ENCODE measurements around the gene MDP1. TPM values are rescaled to one million over a fixed set of nuclear protein-coding genes. Genes with fewer than 3 reads are reported as not detected.

MDP1 gene
- total and polyA plus RNA-seq, 10 of the 15 experiments (the other 5 are each of a cell fraction or from before 2014, with no cell fraction given) = 10.4 to 45.8 (median 23.5) TPM

- CTCF ChIA-PET = interaction anchor here (1.0 to 12.3 kb wide), 4 partner anchors 60 to 95 kb away, joined by 3 to 368 read pairs (median 6); partner anchors contain the start of genes CIDEB, DHRS1 and NOP9
- ATAC-seq = no peak
- no peak overlapping the region for H3K27ac ChIP-seq (ENCODE audit: control insufficient read depth, insufficient read depth)
- H3K4me3 ChIP-seq = no peak overlapping the region
- intact Hi-C loops (cut with micrococcal nuclease; ENCODE audit: unreplicated experiment) (no loop called here), in situ Hi-C loops (cut with MboI) (no loop called here)
- H3K36me3 ChIP-seq (ENCODE audit: control insufficient read depth in 2 of 2, insufficient read depth in 2 of 2, low read length in 1 of 2) = peaks cover 11 to 52% of the 10 kb centered on the region in 2 experiments
- no peak overlapping the region for H3K4me2 ChIP-seq (ENCODE audit: control insufficient read depth, insufficient read depth)
- H4K20me1 ChIP-seq (ENCODE audit: control insufficient read depth, insufficient read depth) = peaks cover 3% of the 10 kb centered on the region; the same call in 1 of the 2 replicates
- no peak for DNase-seq (ENCODE audit: low read depth, low spot score)
- WGBS (ENCODE audit: insufficient coverage, insufficient replicate concordance, low lambda C conversion rate, missing lambda C conversion rate) = 76% methylated on average over 5 of the region's 5 CpGs
- H3K27me3 ChIP-seq (replicated peaks in 1 of 2; ENCODE audit: control insufficient read depth in 2 of 2, insufficient read depth in 2 of 2, low read length in 1 of 2) = no peaks in the 10 kb centered on the region
- SMC1A ChIA-PET (ENCODE audit: uncharacterized antibody, unreplicated experiment) = interaction anchor here (0.7 to 1.5 kb wide), 6 partner anchors 9 to 61 kb away, joined by 3 to 4 read pairs (median 3); partner anchors contain the start of genes DHRS1, NOP9 and TM9SF1
- no peak overlapping the region for H2AFZ ChIP-seq (ENCODE audit: control insufficient read depth, low read depth, low read length)
- BruUV-seq (replicated peaks) = no TSS peak
- RAD21 ChIA-PET (ENCODE audit: unreplicated experiment) = no interaction called here
- peaks cover 29% of the 10 kb centered on the region for H3K79me2 ChIP-seq (ENCODE audit: control insufficient read depth, insufficient read depth, low read length)
- H3K4me1 ChIP-seq (ENCODE audit: control insufficient read depth, insufficient read depth, low read length) = peaks cover 14% of the 10 kb centered on the region
- FAIRE-seq = no peak
- no peaks in the 10 kb centered on the region for H3K9me3 ChIP-seq (replicated peaks; ENCODE audit: control insufficient read depth, insufficient read depth, low read length)
- no peak overlapping the region for H3K9ac ChIP-seq (ENCODE audit: control insufficient read depth, insufficient read depth, low read length)
- no peak for TF ChIP-seq WRNIP1 (IDR thresholded peaks at IDR 0.05; ENCODE audit: borderline replicate concordance, low read depth, low read length)
- no peak for TF ChIP-seq KAT2A (conservative IDR thresholded peaks at IDR 0.05; ENCODE audit: control insufficient read depth, low read depth, low read length)
- no peak for TF ChIP-seq JUNB (IDR thresholded peaks at IDR 0.05)
- no peak for TF ChIP-seq ATF2 (IDR thresholded peaks at IDR 0.05; ENCODE audit: low read length)
- no peak for TF ChIP-seq KLF5 (IDR thresholded peaks at IDR 0.05; ENCODE audit: partially characterized antibody)
- TF ChIP-seq ZNF687 (IDR thresholded peaks at IDR 0.05) = no peak
- TF ChIP-seq CHD1 (IDR thresholded peaks at IDR 0.05; ENCODE audit: low read depth, low read length) = no peak
- TF ChIP-seq RBBP5 (conservative IDR thresholded peaks at IDR 0.05) = no peak
- no peak for TF ChIP-seq ZNF207 (IDR thresholded peaks at IDR 0.05; ENCODE audit: borderline replicate concordance)
- no peak for TF ChIP-seq ZNF592 (IDR thresholded peaks at IDR 0.05)
- TF ChIP-seq CHD2 (IDR thresholded peaks at IDR 0.05; ENCODE audit: borderline replicate concordance, low read depth, low read length) = no peak
- TF ChIP-seq HDGF (IDR thresholded peaks at IDR 0.05) = no peak
- POLR2A ChIA-PET = interaction anchor here (0.7 to 1.9 kb wide), 5 partner anchors 13 to 76 kb away, joined by 3 to 6 read pairs (median 3); partner anchors contain the start of genes IRF9, MDP1 and RABGGTA
Observed at GRCh38 chr14:24238123-24238522, 22.3 kb upstream of the MDP1 start.

Data from GM12878 (cell line).